Activated CD4-positive, alpha-beta T cell treated with anti-CD3 and anti-CD28 coated beads for 36 hours (primary cell): ENCODE results near the gene C1orf167. TPM values are rescaled to one million over a fixed set of nuclear protein-coding genes. Genes with fewer than 3 reads are reported as not detected.
"Not testable (repeated sequence)": the region's sequence is repeated elsewhere in the genome, so short reads cannot be mapped to it uniquely, and the experiment has no call there.

Source experiments
- ATAC-seq: fragments of 200-7000 bp; cut with Tn5 transposase; one replicate; pipeline ENCODE4 v1.10.0; 2021; ENCODE audit warnings: mild to moderate bottlenecking, moderate library complexity
- CTCF ChIA-PET: fragments of 350-600 bp; sonication (Branson Sonifier 250); formaldehyde crosslinking; loops from one replicate; lab custom pipeline; 2021; ENCODE audit warnings: antibody characterized with exemption; lab: Charles Lee
- POLR2A ChIA-PET: fragments of 350-600 bp; sonication (Branson Sonifier 250); formaldehyde crosslinking; loops from one replicate; lab custom pipeline; 2021; ENCODE audit warnings: antibody characterized with exemption, inconsistent platforms; lab: Charles Lee
- DNase-seq: peaks from one replicate; pipeline ENCODE4 v3.0.0-alpha.2; 2020
- H3K27ac Mint-ChIP-seq: one replicate; pipeline ENCODE4 v1.8.0; 2021; ENCODE audit warnings: mixed read lengths
- H3K27me3 Mint-ChIP-seq: one replicate; pipeline ENCODE4 v1.8.0; 2021; ENCODE audit warnings: mixed read lengths
- H3K36me3 Mint-ChIP-seq: one replicate; pipeline ENCODE4 v1.8.0; 2021; ENCODE audit warnings: low read depth, mixed read lengths
- H3K4me1 Mint-ChIP-seq: one replicate; pipeline ENCODE4 v1.8.0; 2021; ENCODE audit warnings: mixed read lengths
- H3K4me3 Mint-ChIP-seq: one replicate; pipeline ENCODE4 v1.8.0; 2021; ENCODE audit warnings: mild to moderate bottlenecking, moderate library complexity, mixed read lengths
- H3K9me3 Mint-ChIP-seq: one replicate; pipeline ENCODE4 v1.8.0; 2021; ENCODE audit warnings: low read depth, mixed read lengths
- intact Hi-C, 2 experiments: fragments of 100-400 bp; cut with DNase I in 1 of 2; cut with micrococcal nuclease in 1 of 2; formaldehyde crosslinking; loops; one replicate each; pipeline versions ENCODE4 v1.14.2 to v1.15.1; 2022 to 2024; cut with DNase I, micrococcal nuclease
- total RNA-seq, 2 experiments: library from RNA; stranded (reverse); gene quantifications; one replicate each; pipeline ENCODE4 v1.2.3, GENCODE V29; 2021

Gene C1orf167
- total RNA-seq, 2 experiments from 2014 or later, result not detected

- Mint-ChIP-seq H3K9me3 (no peaks in the 10 kb centered on the region), H3K27me3 (no peaks in the 10 kb centered on the region), H3K4me1 (peaks cover 49% of the 10 kb centered on the region), H3K4me3 (peak overlapping the region; percentile 67), H3K36me3 (peaks cover 22% of the 10 kb centered on the region), H3K27ac (peak overlapping the region; percentile 60)
- DNase-seq (peak; percentile 85), ATAC-seq (peak; percentile 42)
- intact Hi-C loops, result loop anchor here in 1 of 2 experiments (10.0 kb wide), 1 partner anchor 1328 kb away; the partner anchor contains the start of genes DFFA and PEX14
- ChIA-PET POLR2A (interaction anchor here (1.0 to 1.8 kb wide), 3 partner anchors 14 to 105 kb away, joined by 3 to 21 read pairs (median 3); no protein-coding TSS in a partner anchor), CTCF (interaction anchor here (0.5 to 1.0 kb wide), 4 partner anchors 28 to 184 kb away, joined by 3 to 4 read pairs (median 3); no protein-coding TSS in a partner anchor)
Observed at GRCh38 chr1:11802973-11803885, 41.2 kb downstream of the C1orf167 start.

- ChIA-PET POLR2A (interaction anchor here (1.0 to 1.8 kb wide), 2 partner anchors 15 to 104 kb away, joined by 3 to 21 read pairs; no protein-coding TSS in a partner anchor), CTCF (interaction anchor here (0.7 to 1.0 kb wide), 2 partner anchors 154 to 183 kb away, joined by 3 read pairs; no protein-coding TSS in a partner anchor)
- Mint-ChIP-seq H3K4me3 (peak overlapping the region; percentile 87), H3K36me3 (peaks cover 22% of the 10 kb centered on the region), H3K4me1 (peaks cover 54% of the 10 kb centered on the region), H3K27ac (peak overlapping the region; percentile 25)
- H3K9me3 Mint-ChIP-seq, DNase-seq, ATAC-seq, H3K27me3 Mint-ChIP-seq: not testable (repeated sequence)
- intact Hi-C loops, result loop anchor here (2.0 to 10.0 kb wide), 4 partner anchors 149 to 1329 kb away; partner anchors contain the start of genes DFFA (in 1 of the 2), FBXO2 (in 1 of the 2), FBXO44 (in 1 of the 2) and PEX14 (in 1 of the 2)
Observed at GRCh38 chr1:11803924-11804665, 42.1 kb downstream of the C1orf167 start.

DNA sequence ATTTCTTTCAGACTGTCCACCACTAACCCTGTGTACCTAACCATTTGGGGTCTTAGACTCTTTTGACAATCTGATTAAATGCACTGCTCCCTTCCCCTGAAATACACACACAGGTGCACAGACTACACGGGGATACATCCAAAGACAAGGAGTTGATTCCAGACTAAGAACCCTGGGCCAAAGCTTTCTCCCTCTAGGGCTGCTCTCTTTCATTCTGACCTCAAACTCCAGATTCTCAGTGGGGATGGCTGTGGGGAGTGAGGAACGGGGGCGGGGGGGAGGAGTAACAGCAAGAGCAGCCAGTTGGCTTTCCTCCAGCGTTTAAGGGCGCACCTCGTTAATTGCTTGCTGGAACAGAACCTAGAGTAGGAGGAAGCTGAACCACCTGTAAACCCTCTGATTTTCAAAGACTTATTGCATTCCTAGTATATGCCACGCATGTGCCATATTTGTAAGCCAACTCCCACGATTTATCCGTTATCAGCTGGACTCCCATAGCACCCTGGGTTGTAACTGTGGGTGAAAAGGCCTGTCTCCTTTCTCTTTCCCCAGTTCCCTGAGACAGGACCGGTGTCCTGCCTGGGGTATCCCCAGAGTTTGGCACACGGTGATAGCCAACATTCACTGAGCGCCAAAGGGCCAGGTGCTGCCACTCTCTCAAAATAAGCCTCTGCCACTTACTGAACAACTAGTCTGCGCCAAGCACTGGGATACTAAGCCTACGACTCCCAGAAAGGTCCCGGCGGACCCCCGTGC lies 42.9 kb downstream of the C1orf167 start:
- Mint-ChIP-seq H3K4me3 (peak overlapping the region; percentile 87), H3K36me3 (peaks cover 24% of the 10 kb centered on the region), H3K27ac (peak overlapping the region; percentile 75), H3K27me3 (no peaks in the 10 kb centered on the region), H3K4me1 (peaks cover 57% of the 10 kb centered on the region), H3K9me3 (no peaks in the 10 kb centered on the region)
- no peak for ATAC-seq
- ChIA-PET POLR2A (no interaction called here), CTCF (no interaction called here)
- peak; percentile 68 for DNase-seq
- intact Hi-C loops, result loop anchor here (2.0 to 10.0 kb wide), 5 partner anchors 150 to 1330 kb away; partner anchors contain the start of genes DFFA (in 1 of the 2), FBXO2 (in 1 of the 2), FBXO44 (in 1 of the 2) and PEX14 (in 1 of the 2)

GRCh38 chr1:11805422-11806306 lies 43.7 kb downstream of the C1orf167 start, which contains the start of the genes CLCN6 and MTHFR:
Gene CLCN6, plus strand, starts transcription at chr1:11806191. Its CDS starts 72 bp downstream, at chr1:11806263.
Gene MTHFR, minus strand, starts transcription at chr1:11805964. Its CDS starts 2,848 bp downstream, at chr1:11803116.
- ATAC-seq (peak; percentile 91), DNase-seq (peak; percentile 99)
- ChIA-PET CTCF (interaction anchor here (0.6 to 1.8 kb wide), 7 partner anchors 8 to 708 kb away, joined by 3 to 7 read pairs (median 4); no protein-coding TSS in a partner anchor), POLR2A (interaction anchor here (0.5 to 2.1 kb wide), 4 partner anchors 50 to 1329 kb away, joined by 3 to 46 read pairs (median 4); no protein-coding TSS in a partner anchor)
- peaks cover 18% of the 10 kb centered on the region for H3K36me3 Mint-ChIP-seq
- H3K4me3 Mint-ChIP-seq, result peak within 1 kb of the TSS; percentile 87
- peak within 1 kb of the TSS; percentile 87 for H3K27ac Mint-ChIP-seq
- H3K4me1 Mint-ChIP-seq, result peaks cover 57% of the 10 kb centered on the region
- intact Hi-C loops, result loop anchor here (1.0 to 10.0 kb wide), 18 partner anchors 69 to 1331 kb away; partner anchors contain the start of genes TARDBP (in 2 of the 2), UBIAD1 (in 2 of the 2), AGTRAP (in 1 of the 2) and DFFA (in 1 of the 2)
- no peaks in the 10 kb centered on the region for H3K9me3 Mint-ChIP-seq
- H3K27me3 Mint-ChIP-seq, result no peaks in the 10 kb centered on the region

- Mint-ChIP-seq H3K4me1 (peaks cover 57% of the 10 kb centered on the region), H3K9me3 (no peaks in the 10 kb centered on the region), H3K27ac (peak overlapping the region; percentile 87), H3K36me3 (peaks cover 12% of the 10 kb centered on the region), H3K4me3 (peak overlapping the region; percentile 87), H3K27me3 (no peaks in the 10 kb centered on the region)
- intact Hi-C loops, result loop anchor here (1.0 to 10.0 kb wide), 15 partner anchors 70 to 1332 kb away; partner anchors contain the start of genes TARDBP (in 2 of the 2), AGTRAP (in 1 of the 2), DFFA (in 1 of the 2) and DISP3 (in 1 of the 2)
- no peak for DNase-seq
- ATAC-seq, result peak; percentile 48
- POLR2A ChIA-PET, result interaction anchor here (0.5 to 2.1 kb wide), 4 partner anchors 49 to 1329 kb away, joined by 3 to 46 read pairs (median 4); no protein-coding TSS in a partner anchor
- CTCF ChIA-PET, result interaction anchor here (0.6 to 1.8 kb wide), 8 partner anchors 9 to 709 kb away, joined by 3 to 7 read pairs (median 4); no protein-coding TSS in a partner anchor
Observed at GRCh38 chr1:11806307-11806936, 44.4 kb downstream of the C1orf167 start.

- intact Hi-C loops, result loop anchor here (2.0 to 10.0 kb wide), 5 partner anchors 128 to 1332 kb away; partner anchors contain the start of genes DFFA (in 1 of the 2), EXOSC10 (in 1 of the 2), MTOR (in 1 of the 2) and PEX14 (in 1 of the 2)
- Mint-ChIP-seq H3K4me3 (peak overlapping the region; percentile 87), H3K27ac (peak overlapping the region; percentile 48), H3K27me3 (no peaks in the 10 kb centered on the region), H3K4me1 (peaks cover 55% of the 10 kb centered on the region), H3K36me3 (peaks cover 14% of the 10 kb centered on the region), H3K9me3 (no peaks in the 10 kb centered on the region)
- no peak for ATAC-seq
- no peak for DNase-seq
- POLR2A ChIA-PET, result interaction anchor here (1.5 to 2.1 kb wide), 2 partner anchors 102 to 125 kb away, joined by 3 to 46 read pairs; no protein-coding TSS in a partner anchor
- CTCF ChIA-PET, result interaction anchor here (0.6 to 1.8 kb wide), 6 partner anchors 10 to 259 kb away, joined by 3 to 7 read pairs (median 4); no protein-coding TSS in a partner anchor
Observed at GRCh38 chr1:11807133-11807532, 45.1 kb downstream of the C1orf167 start.

GRCh38 chr1:11813021-11813420 lies 51.0 kb downstream of the C1orf167 start:
- ChIA-PET CTCF (no interaction called here), POLR2A (no interaction called here)
- DNase-seq (no peak), ATAC-seq (no peak)
- H3K27me3 Mint-ChIP-seq, result no peaks in the 10 kb centered on the region
- intact Hi-C loops, result no loop called here
- no peaks in the 10 kb centered on the region for H3K9me3 Mint-ChIP-seq
- peaks cover 10% of the 10 kb centered on the region for H3K4me1 Mint-ChIP-seq
- H3K27ac Mint-ChIP-seq, result no peak overlapping the region
- H3K4me3 Mint-ChIP-seq, result no peak overlapping the region
- H3K36me3 Mint-ChIP-seq, result peaks cover 20% of the 10 kb centered on the region

- ChIA-PET POLR2A (interaction anchor here (0.6 kb wide), 1 partner anchor 717 kb away, joined by 3 read pairs; the partner anchor contains the start of gene EXOSC10), CTCF (no interaction called here)
- Mint-ChIP-seq H3K27ac (no peak overlapping the region), H3K9me3 (no peaks in the 10 kb centered on the region), H3K4me1 (no peaks in the 10 kb centered on the region), H3K36me3 (peaks cover 23% of the 10 kb centered on the region), H3K27me3 (no peaks in the 10 kb centered on the region), H3K4me3 (no peak overlapping the region)
- intact Hi-C loops, result no loop called here
- ATAC-seq (no peak), DNase-seq (no peak)
Observed at GRCh38 chr1:11817192-11817591, 55.2 kb downstream of the C1orf167 start.
